Skeletal muscle satellite cell (primary cell): ENCODE measurements around the gene ACOT4.
"Not testable (repeated sequence)": the region's sequence is repeated elsewhere in the genome, so short reads cannot be mapped to it uniquely, and the experiment has no call there.

Experiments
- H3K27me3 ChIP-seq: 2 replicates; pipeline ENCODE4 v1.7.0; 2013; ENCODE audit warnings: low read length; ENCODE audit not compliant: control insufficient read depth, insufficient read depth
- H3K36me3 ChIP-seq: 2 replicates; pipeline ENCODE4 v1.7.0; 2013; ENCODE audit warnings: mild to moderate bottlenecking, control low read depth, low read length; ENCODE audit not compliant: insufficient read depth
- H3K4me1 ChIP-seq: 2 replicates; pipeline ENCODE4 v1.7.0; 2013; ENCODE audit warnings: low read length; ENCODE audit not compliant: control insufficient read depth, insufficient read depth
- H3K4me2 ChIP-seq: 2 replicates; pipeline ENCODE4 v1.7.0; 2013; ENCODE audit warnings: mild to moderate bottlenecking, low read length
- H3K4me3 ChIP-seq: 2 replicates; pipeline ENCODE4 v1.7.0; 2013; ENCODE audit warnings: low read length
- H3K9ac ChIP-seq: 2 replicates; pipeline ENCODE4 v1.7.0; 2013; ENCODE audit warnings: mild to moderate bottlenecking, low read depth, low read length, moderate library complexity
- H3K9me3 ChIP-seq: replicated peaks from 2 replicates; pipeline ENCODE4 v1.7.0; 2013; ENCODE audit warnings: mild to moderate bottlenecking, control low read depth, low read length

ACOT4 gene

GRCh38 chr14:73566935-73567334 lies 24.7 kb upstream of the ACOT4 start:
- H3K4me3 ChIP-seq, H3K4me2 ChIP-seq, H3K27me3 ChIP-seq, H3K9ac ChIP-seq, H3K9me3 ChIP-seq, H3K36me3 ChIP-seq: not testable (repeated sequence)
- H3K4me1 ChIP-seq: peaks cover 21% of the 10 kb centered on the region

GRCh38 chr14:73567358-73567757 lies 24.3 kb upstream of the ACOT4 start:
- H3K27me3 ChIP-seq: no peaks in the 10 kb centered on the region
- no peak overlapping the region for H3K4me2 ChIP-seq
- no peak overlapping the region for H3K9ac ChIP-seq
- no peak overlapping the region for H3K4me3 ChIP-seq
- H3K36me3 ChIP-seq: no peaks in the 10 kb centered on the region
- peaks cover 21% of the 10 kb centered on the region for H3K4me1 ChIP-seq
- no peaks in the 10 kb centered on the region for H3K9me3 ChIP-seq

GRCh38 chr14:73567951-73568885 lies 23.5 kb upstream of the ACOT4 start:
- peaks cover 21% of the 10 kb centered on the region for H3K4me1 ChIP-seq
- H3K4me2 ChIP-seq: peak overlapping the region; percentile 92
- H3K9ac ChIP-seq: peak overlapping the region; percentile 96
- no peaks in the 10 kb centered on the region for H3K36me3 ChIP-seq
- H3K4me3 ChIP-seq: peak overlapping the region; percentile 85
- H3K27me3 ChIP-seq: no peaks in the 10 kb centered on the region
- H3K9me3 ChIP-seq: no peaks in the 10 kb centered on the region

- H3K4me1 ChIP-seq: peaks cover 21% of the 10 kb centered on the region
- peak overlapping the region; percentile 96 for H3K9ac ChIP-seq
- peak overlapping the region; percentile 92 for H3K4me2 ChIP-seq
- H3K27me3 ChIP-seq, H3K36me3 ChIP-seq, H3K9me3 ChIP-seq: not testable (repeated sequence)
- peak overlapping the region; percentile 85 for H3K4me3 ChIP-seq
Measured at GRCh38 chr14:73568886-73569184, 22.8 kb upstream of the ACOT4 start.

GRCh38 chr14:73569185-73569958 lies 22.3 kb upstream of the ACOT4 start, which contains the start of gene ACOT2:
TSS of gene ACOT2 (plus strand) at chr14:73569213. CDS start at chr14:73569241, 28 bp downstream.
- not testable (repeated sequence) for H3K36me3 ChIP-seq, H3K27me3 ChIP-seq, H3K9me3 ChIP-seq
- Histone ChIP-seq H3K4me3 (peak within 1 kb of the TSS; percentile 85), H3K4me2 (peak within 1 kb of the TSS; percentile 92), H3K9ac (peak within 1 kb of the TSS; percentile 96), H3K4me1 (peaks cover 21% of the 10 kb centered on the region)

GRCh38 chr14:73570913-73571312 lies 20.8 kb upstream of the ACOT4 start:
- H3K9ac ChIP-seq, H3K4me3 ChIP-seq, H3K36me3 ChIP-seq, H3K9me3 ChIP-seq, H3K27me3 ChIP-seq: not testable (repeated sequence)
- peak overlapping the region; percentile 10 for H3K4me2 ChIP-seq
- H3K4me1 ChIP-seq: peaks cover 21% of the 10 kb centered on the region

- H3K36me3 ChIP-seq, H3K4me3 ChIP-seq, H3K27me3 ChIP-seq, H3K9ac ChIP-seq, H3K9me3 ChIP-seq, H3K4me2 ChIP-seq: not testable (repeated sequence)
- peaks cover 19% of the 10 kb centered on the region for H3K4me1 ChIP-seq
Measured at GRCh38 chr14:73573034-73573433, 18.6 kb upstream of the ACOT4 start.

GRCh38 chr14:73573740-73574139 lies 17.9 kb upstream of the ACOT4 start:
- H3K4me2 ChIP-seq, H3K27me3 ChIP-seq, H3K9ac ChIP-seq, H3K4me3 ChIP-seq, H3K9me3 ChIP-seq, H3K36me3 ChIP-seq: not testable (repeated sequence)
- peaks cover 12% of the 10 kb centered on the region for H3K4me1 ChIP-seq

GRCh38 chr14:73574251-73574650 lies 17.4 kb upstream of the ACOT4 start:
- not testable (repeated sequence) for H3K4me2 ChIP-seq, H3K9ac ChIP-seq, H3K9me3 ChIP-seq, H3K4me3 ChIP-seq, H3K27me3 ChIP-seq, H3K36me3 ChIP-seq, H3K4me1 ChIP-seq

- Histone ChIP-seq H3K4me3 (no peak overlapping the region), H3K4me2 (no peak overlapping the region), H3K27me3 (no peaks in the 10 kb centered on the region), H3K4me1 (peaks cover 2% of the 10 kb centered on the region), H3K9ac (no peak overlapping the region), H3K36me3 (peaks cover 12% of the 10 kb centered on the region), H3K9me3 (no peaks in the 10 kb centered on the region)
Measured at GRCh38 chr14:73576391-73576790, 15.3 kb upstream of the ACOT4 start.

- not testable (repeated sequence) for H3K27me3 ChIP-seq, H3K4me3 ChIP-seq, H3K4me2 ChIP-seq, H3K9me3 ChIP-seq, H3K9ac ChIP-seq, H3K4me1 ChIP-seq
- H3K36me3 ChIP-seq: peaks cover 12% of the 10 kb centered on the region
Measured at GRCh38 chr14:73577214-73577613, 14.5 kb upstream of the ACOT4 start.
